GM21723 (cell line): ENCODE measurements around the gene SLC10A1.
A peak's percentile ranks its signal among the peaks of the same experiment; 100 is the strongest.
"Not testable (repeated sequence)": the region's sequence is repeated elsewhere in the genome, so short reads cannot be mapped to it uniquely, and the experiment has no call there.

Source experiments
- ATAC-seq: cut with Tn5 transposase; IDR thresholded peaks from one replicate; pipeline ENCODE4 v1.9.1; 2021; ENCODE audit warnings: mild to moderate bottlenecking, moderate library complexity; ENCODE audit not compliant: unreplicated experiment

The SLC10A1 gene

GRCh38 chr14:69770559-69770958 is 26.5 kb downstream of the SLC10A1 start:
- ATAC-seq: no peak

- ATAC-seq: no peak
Observed at GRCh38 chr14:69769623-69770022, 27.4 kb downstream of the SLC10A1 start.

- ATAC-seq: no peak
Observed at GRCh38 chr14:69768873-69769272, 28.2 kb downstream of the SLC10A1 start.

GRCh38 chr14:69767369-69767999 is 29.6 kb downstream of the SLC10A1 start:
- ATAC-seq: peak; percentile 70

- peak; percentile 85 for ATAC-seq
Observed at GRCh38 chr14:69766984-69767368, 30.1 kb downstream of the SLC10A1 start, which contains the start of gene SRSF5. Gene SRSF5 (plus strand): TSS chr14:69767142. CDS start chr14:69768157, 1,015 bp downstream.

- no peak for ATAC-seq
Observed at GRCh38 chr14:69763761-69764510, 33.1 kb downstream of the SLC10A1 start.

- no peak for ATAC-seq
Observed at GRCh38 chr14:69760810-69761209, 36.2 kb downstream of the SLC10A1 start.

GRCh38 chr14:69756298-69756697 is 40.7 kb downstream of the SLC10A1 start:
- ATAC-seq: no peak

- no peak for ATAC-seq
Observed at GRCh38 chr14:69755784-69756183, 41.3 kb downstream of the SLC10A1 start.

- ATAC-seq: no peak
Observed at GRCh38 chr14:69755296-69755695, 41.7 kb downstream of the SLC10A1 start.

GRCh38 chr14:69754487-69754886 is 42.6 kb downstream of the SLC10A1 start:
- no peak for ATAC-seq

- no peak for ATAC-seq
Observed at GRCh38 chr14:69753860-69754259, 43.2 kb downstream of the SLC10A1 start.

GRCh38 chr14:69752773-69753172 is 44.3 kb downstream of the SLC10A1 start:
- ATAC-seq: no peak

- no peak for ATAC-seq
Observed at GRCh38 chr14:69750495-69750894, 46.5 kb downstream of the SLC10A1 start.

GRCh38 chr14:69749956-69750355 is 47.1 kb downstream of the SLC10A1 start:
- no peak for ATAC-seq

- no peak for ATAC-seq
Observed at GRCh38 chr14:69741055-69741454, 56.0 kb downstream of the SLC10A1 start.

GRCh38 chr14:69736405-69736804 is 60.6 kb downstream of the SLC10A1 start:
- ATAC-seq: not testable (repeated sequence)

GRCh38 chr14:69731919-69732598 is 65.0 kb downstream of the SLC10A1 start:
- not testable (repeated sequence) for ATAC-seq

GRCh38 chr14:69727860-69728259 is 69.2 kb downstream of the SLC10A1 start:
- ATAC-seq: no peak

GRCh38 chr14:69726761-69727511 is 70.1 kb downstream of the SLC10A1 start:
- peak; percentile 90 for ATAC-seq
